HepG2 (cell line): Measurements from ENCODE around the gene CDH22. TPM values are rescaled to one million over a fixed set of nuclear protein-coding genes. Genes with fewer than 3 reads are reported as not detected.

ENCODE experiments used
- ATAC-seq: fragments of 200-7000 bp; cut with Tn5 transposase; 3 replicates; pipeline ENCODE4 v1.9.1; 2020; ENCODE audit warnings: mild to moderate bottlenecking, moderate library complexity
- BruUV-seq: library from RNA; stranded (reverse); fragments of 400-500 nt; replicated peaks from 2 replicates; lab custom pipeline; 2021; lab: Mats Ljungman, UMichigan
- CTCF ChIA-PET: fragments of 300-600 bp; formaldehyde crosslinking; extraction: SDS; loops from one replicate; lab custom pipeline; 2021; ENCODE audit warnings: low total read pairs, inconsistent platforms, low intra/inter-chr PET ratio; lab: Yijun Ruan, JAX
- POLR2A ChIA-PET: fragments of 350-600 bp; sonication (Branson Sonifier 250); formaldehyde crosslinking; loops from one replicate; lab custom pipeline; 2020; ENCODE audit warnings: antibody characterized with exemption, inconsistent platforms; lab: Yijun Ruan, JAX
- DNase-seq: peaks from one replicate; pipeline ENCODE4 v3.0.0-alpha.2; 2015; ENCODE audit warnings: low spot score
- FAIRE-seq: peaks from 3 replicates; lab custom pipeline; 2011; peaks lifted over from hg19 to GRCh38; lab: Jason Lieb, UNC
- H2AFZ ChIP-seq: one replicate; pipeline ENCODE4 v1.6.1; 2011; ENCODE audit warnings: low read length, inconsistent platforms
- H3K27ac ChIP-seq: fragments of 300-600 bp; 3 replicates; pipeline ENCODE4 v1.8.0; 2011; ENCODE audit warnings: mixed run types, mild to moderate bottlenecking, mixed read lengths, low read length, inconsistent platforms; ENCODE audit not compliant: insufficient read depth; ENCODE audit errors: extremely low read length
- H3K27me3 ChIP-seq, 2 experiments: fragments of 200-600 bp in 1 of 2; 2 replicates in 1 of 2; 3 replicates in 1 of 2; pipeline versions ENCODE4 v1.6.0 to v1.8.0; 2011; ENCODE audit warnings: low read length in 2 of 2, mild to moderate bottlenecking in 2 of 2, moderate library complexity in 2 of 2, inconsistent platforms in 1 of 2; ENCODE audit not compliant: insufficient read depth in 2 of 2, control insufficient read depth in 1 of 2
- H3K36me3 ChIP-seq, 2 experiments: fragments of 200-600 bp in 1 of 2; replicated peaks in 1 of 2; 2 replicates in 1 of 2; 3 replicates in 1 of 2; pipeline versions ENCODE4 v1.5.1 to v1.8.0; 2011; ENCODE audit warnings: low read length in 2 of 2, inconsistent platforms in 1 of 2; ENCODE audit not compliant: insufficient read depth in 2 of 2, control insufficient read depth in 1 of 2
- H3K4me1 ChIP-seq: 2 replicates; pipeline ENCODE4 v1.5.1; 2012; ENCODE audit warnings: low read length, inconsistent platforms; ENCODE audit not compliant: insufficient read depth
- H3K4me2 ChIP-seq: 2 replicates; pipeline ENCODE4 v1.6.0; 2011; ENCODE audit warnings: low read depth, low read length, inconsistent platforms
- H3K4me3 ChIP-seq, 3 experiments: fragments of 200-600 bp in 1 of 3; sonication (generic), shearing (Covaris generic) in 1 of 3; replicated peaks in 1 of 3; 2 replicates each; pipeline ENCODE4 v1.5.1; 2011 to 2016; ENCODE audit warnings: low read length in 3 of 3, inconsistent platforms in 2 of 3, low read depth in 2 of 3, mild to moderate bottlenecking in 2 of 3, control low read depth in 1 of 3, mixed read lengths in 1 of 3; ENCODE audit not compliant: insufficient read depth in 1 of 3
- H3K79me2 ChIP-seq: one replicate; pipeline ENCODE4 v1.6.1; 2011; ENCODE audit warnings: low read length, inconsistent platforms; ENCODE audit not compliant: insufficient read depth
- H3K9ac ChIP-seq: 2 replicates; pipeline ENCODE4 v1.6.0; 2011; ENCODE audit warnings: mild to moderate bottlenecking, low read depth, low read length, inconsistent platforms; ENCODE audit not compliant: insufficient read depth
- H3K9me3 ChIP-seq: 2 replicates; pipeline ENCODE4 v1.5.1; 2012; ENCODE audit warnings: mild to moderate bottlenecking, low read length
- H4K20me1 ChIP-seq: 2 replicates; pipeline ENCODE4 v1.6.0; 2011; ENCODE audit warnings: inconsistent platforms, mild to moderate bottlenecking, low read length, moderate library complexity; ENCODE audit not compliant: insufficient read depth
- ADNP ChIP-seq: sonication (generic); formaldehyde crosslinking; IDR thresholded peaks from 2 replicates; pipeline ENCODE4 v1.4.0; 2020; ENCODE audit warnings: missing genetic modification reagents
- AGO2 ChIP-seq: fragments of 200-400 bp; formaldehyde crosslinking; optimal IDR thresholded peaks from 2 replicates; pipeline ENCODE3; 2017; ENCODE audit warnings: mild to moderate bottlenecking, low read depth, low read length, moderate library complexity
- CAMTA2 ChIP-seq: sonication (generic); formaldehyde crosslinking; IDR thresholded peaks from 2 replicates; pipeline ENCODE4 v1.4.0; 2020; ENCODE audit warnings: mild to moderate bottlenecking, missing genetic modification reagents, borderline replicate concordance
- GPN1 ChIP-seq: sonication (generic); formaldehyde crosslinking; IDR thresholded peaks from 2 replicates; pipeline ENCODE4 v1.5.1; 2020; ENCODE audit warnings: missing genetic modification reagents, borderline replicate concordance
- HNF4G ChIP-seq, 2 experiments: sonication (generic) in 1 of 2; formaldehyde crosslinking in 1 of 2; IDR thresholded peaks; 2 replicates each; pipeline versions ENCODE4 v1.4.0 to v1.6.1; 2011 to 2020; ENCODE audit warnings: borderline replicate concordance in 2 of 2, low read depth in 2 of 2, mild to moderate bottlenecking in 2 of 2, low read length in 1 of 2, missing genetic modification reagents in 1 of 2, moderate library complexity in 1 of 2
- HOXD1 ChIP-seq: sonication (generic); formaldehyde crosslinking; IDR thresholded peaks from 2 replicates; pipeline ENCODE4 v1.5.0; 2020; ENCODE audit warnings: missing genetic modification reagents
- RBM39 ChIP-seq: fragments of 200-400 bp; formaldehyde crosslinking; IDR thresholded peaks from one replicate; pipeline ENCODE4 v1.6.1; 2018; ENCODE audit warnings: antibody characterized with exemption, mild to moderate bottlenecking, low read depth, low read length; ENCODE audit not compliant: poor library complexity, severe bottlenecking
- REXO4 ChIP-seq: sonication (generic); formaldehyde crosslinking; IDR thresholded peaks from 2 replicates; pipeline ENCODE4 v1.8.0; 2022; ENCODE audit warnings: missing genetic modification reagents, mild to moderate bottlenecking, borderline replicate concordance
- SALL1 ChIP-seq: sonication (generic); formaldehyde crosslinking; IDR thresholded peaks from 2 replicates; pipeline ENCODE4 v1.8.0; 2022; ENCODE audit warnings: mild to moderate bottlenecking, missing genetic modification reagents
- TAF1 ChIP-seq: sonication (generic); formaldehyde crosslinking; IDR thresholded peaks from 2 replicates; pipeline ENCODE4 v1.4.0; 2020; ENCODE audit warnings: missing genetic modification reagents
- TBX2 ChIP-seq: sonication (generic); formaldehyde crosslinking; IDR thresholded peaks from 2 replicates; pipeline ENCODE4 v1.5.0; 2020; ENCODE audit warnings: missing genetic modification reagents, mild to moderate bottlenecking, borderline replicate concordance
- ZNF33A ChIP-seq: sonication (generic); formaldehyde crosslinking; IDR thresholded peaks from 2 replicates; pipeline ENCODE4 v1.5.1; 2020; ENCODE audit warnings: missing genetic modification reagents, mild to moderate bottlenecking, moderate library complexity, borderline replicate concordance
- ZNF567 ChIP-seq: sonication (generic); formaldehyde crosslinking; IDR thresholded peaks from 2 replicates; pipeline ENCODE4 v1.8.1; 2023; ENCODE audit warnings: mild to moderate bottlenecking, missing genetic modification reagents, borderline replicate concordance
- ZNF788 ChIP-seq: sonication (generic); formaldehyde crosslinking; IDR thresholded peaks from 2 replicates; pipeline ENCODE4 v1.5.0; 2020; ENCODE audit warnings: mild to moderate bottlenecking, missing genetic modification reagents, borderline replicate concordance
- WGBS: methylation state at CpG from one replicate; pipeline ENCODE4 v1.1.6; 2017; ENCODE audit warnings: low lambda C conversion rate; 5-methylcytosine and 5-hydroxymethylcytosine counted together
- in situ Hi-C: cut with HindIII; loops from 2 replicates; pipeline ENCODE4 v1.10.0; 2017; ENCODE audit warnings: low pct_unique_long_range_greater_than_20kb; ENCODE audit not compliant: extremely low pct_ligation_motif_present
- intact Hi-C: fragments of 100-400 bp; cut with micrococcal nuclease; formaldehyde crosslinking; loops from one replicate; pipeline ENCODE4 v1.10.0; 2022; ENCODE audit not compliant: unreplicated experiment
- polyA plus RNA-seq, 8 experiments: library from polyadenylated mRNA; depleted of rRNA in 3 of 8; stranded (reverse) in 7 of 8; unstranded in 1 of 8; fragments of >200 nt; fragmentation: Illumina TruSeq in 4 of 8; extraction: Trizol in 4 of 8; gene quantifications; 2 replicates each; pipeline versions ENCODE4 v1.2.1 to v1.2.3, GENCODE V29; 2011 to 2016; ENCODE audit warnings: low read depth in 4 of 8, missing spikeins in 1 of 8, mixed read lengths in 1 of 8; ENCODE audit not compliant: insufficient read depth in 1 of 8
- total RNA-seq, 5 experiments: library from RNA; depleted of rRNA; stranded (reverse); fragments of >200 nt; fragmentation: Illumina TruSeq; extraction: Trizol; gene quantifications; 2 replicates each; pipeline ENCODE4 v1.2.3, GENCODE V29; 2016; ENCODE audit warnings: low read depth in 1 of 5
- TF ChIP-seq, protein P1 (sequence below): sonication (generic); formaldehyde crosslinking; IDR thresholded peaks from 2 replicates; pipeline ENCODE4 v1.8.0; 2023; ENCODE audit warnings: mild to moderate bottlenecking, missing genetic modification reagents
- TF ChIP-seq, protein P2 (sequence below): sonication (generic); formaldehyde crosslinking; IDR thresholded peaks from 2 replicates; pipeline ENCODE4 v1.5.0; 2020; ENCODE audit warnings: mild to moderate bottlenecking, missing genetic modification reagents, borderline replicate concordance

CDH22 gene
- total and polyA plus RNA-seq, 2 of the 13 experiments (the other 11 are each of a cell fraction or from before 2014, with no cell fraction given): not detected

DNA sequence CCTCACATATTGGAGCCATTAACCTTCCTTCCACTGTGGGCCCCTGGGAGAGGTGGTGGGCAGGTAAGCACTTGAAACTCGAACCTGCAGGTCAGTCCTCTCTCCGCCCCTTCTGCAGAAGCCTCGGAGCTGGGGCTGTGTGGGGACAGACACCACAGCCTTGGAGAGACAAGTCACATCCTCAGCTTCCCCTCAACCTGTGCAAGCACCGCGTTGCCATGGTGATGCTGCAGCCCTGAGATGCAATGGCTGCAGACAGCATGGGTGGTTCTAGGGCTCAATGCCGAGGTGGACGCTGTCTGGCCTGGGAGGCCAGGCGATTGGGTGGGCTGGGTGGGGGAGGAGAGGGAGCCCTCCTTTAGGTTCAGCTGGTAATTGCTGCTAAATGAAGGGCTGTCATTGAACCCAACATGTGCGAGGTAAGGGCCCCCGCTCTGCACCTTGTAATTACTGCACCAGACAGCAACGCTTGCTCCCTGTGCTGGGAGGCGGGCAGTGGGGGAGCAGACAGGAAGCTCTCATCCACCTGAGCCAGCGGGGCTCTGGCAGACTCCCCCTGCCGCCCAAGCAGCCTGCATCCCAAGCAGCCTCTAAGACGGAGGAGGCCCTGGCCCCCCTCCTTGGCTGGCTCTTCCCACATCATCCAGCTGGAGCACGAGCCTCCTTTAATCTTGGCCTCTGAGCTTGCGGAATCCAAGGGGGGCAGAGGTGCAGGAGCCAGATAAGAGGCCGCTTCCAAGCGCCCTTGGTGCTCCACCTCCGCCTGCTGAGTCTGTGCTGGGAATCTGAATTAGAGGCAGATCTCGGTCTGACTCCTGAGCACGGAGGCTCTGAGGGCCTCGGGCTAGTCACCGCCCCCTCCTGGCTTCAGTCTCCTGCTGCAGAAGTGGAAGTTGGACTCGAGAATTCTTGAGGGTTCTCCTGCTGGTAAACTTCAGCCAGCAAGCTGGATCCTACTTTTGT, 39.8 kb upstream of the CDH22 start (continued):
- TF ChIP-seq ZNF567 (CRISPR knock-in tag): no peak
- 0 out of 2 replicates have a peak, but pooled peaks have one; percentile 32 for TF ChIP-seq HOXD1 (CRISPR knock-in tag)
- TF ChIP-seq, protein P1, sequence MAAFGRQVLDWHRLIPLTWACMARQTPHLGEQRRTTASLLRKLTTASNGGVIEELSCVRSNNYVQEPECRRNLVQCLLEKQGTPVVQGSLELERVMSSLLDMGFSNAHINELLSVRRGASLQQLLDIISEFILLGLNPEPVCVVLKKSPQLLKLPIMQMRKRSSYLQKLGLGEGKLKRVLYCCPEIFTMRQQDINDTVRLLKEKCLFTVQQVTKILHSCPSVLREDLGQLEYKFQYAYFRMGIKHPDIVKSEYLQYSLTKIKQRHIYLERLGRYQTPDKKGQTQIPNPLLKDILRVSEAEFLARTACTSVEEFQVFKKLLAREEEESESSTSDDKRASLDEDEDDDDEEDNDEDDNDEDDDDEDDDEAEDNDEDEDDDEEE (CRISPR knock-in tag): peak; percentile 42; the same call in 1 of the 2 replicates
- peak; percentile 28 for TF ChIP-seq RBM39
- peak; percentile 86 for TF ChIP-seq AGO2
- TF ChIP-seq TBX2: 0 out of 2 replicates have a peak, but pooled peaks have one; percentile 36
- 0 out of 2 replicates have a peak, but pooled peaks have one; percentile 12 for TF ChIP-seq ZNF788

DNA sequence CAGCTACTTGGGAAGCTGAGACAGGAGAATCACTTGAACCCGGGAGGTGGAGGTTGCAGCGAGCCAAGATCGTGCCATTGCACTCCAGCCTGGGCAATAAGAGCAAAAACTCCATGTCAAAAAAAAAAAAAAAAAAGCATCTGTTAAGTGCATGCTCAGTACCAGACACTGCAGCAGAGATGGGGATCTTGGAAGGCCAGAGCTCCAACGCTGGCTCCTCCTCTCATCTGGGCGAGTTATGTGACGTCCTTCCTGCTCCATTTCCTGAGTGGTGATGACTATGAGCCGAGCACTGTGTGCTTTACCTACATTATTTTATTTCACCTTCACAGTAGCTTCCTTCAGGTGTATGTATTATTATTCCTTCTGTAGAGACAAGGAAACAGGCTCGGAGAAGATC, 38.5 kb upstream of the CDH22 start:
- in situ Hi-C loops (no loop called here), intact Hi-C loops (no loop called here)
- Histone ChIP-seq H3K9me3 (no peaks in the 10 kb centered on the region), H3K4me1 (peaks cover 41% of the 10 kb centered on the region), H3K36me3 (peaks cover 5 to 8% of the 10 kb centered on the region in 2 experiments; a peak in 3 of 5 replicates), H3K79me2 (no peaks in the 10 kb centered on the region), H3K4me2 (no peak overlapping the region), H4K20me1 (no peaks in the 10 kb centered on the region; the same call in 1 of the 2 replicates), H3K4me3 (no peak overlapping the region), H3K9ac (no peak overlapping the region), H3K27ac (no peak overlapping the region), H3K27me3 (peaks cover 0 to 16% of the 10 kb centered on the region in 2 experiments; a peak in 2 of 5 replicates), H2AFZ (no peak overlapping the region)
- ATAC-seq (no peak), DNase-seq (no peak), FAIRE-seq (no peak)
- TSS peak; percentile 21 for BruUV-seq
- ChIA-PET CTCF (interaction anchor here (3.3 kb wide), 1 partner anchor 40 kb away, joined by 16 read pairs; no protein-coding TSS in a partner anchor), POLR2A (interaction anchor here (0.7 to 4.7 kb wide), 3 partner anchors 12 to 1001 kb away, joined by 3 to 37 read pairs (median 4); no protein-coding TSS in a partner anchor)
- WGBS: 95% methylated on average over 8 of the region's 8 CpGs
- TF ChIP-seq ADNP (CRISPR knock-in tag) (no peak), CAMTA2 (CRISPR knock-in tag) (no peak), REXO4 (CRISPR knock-in tag) (no peak), GPN1 (CRISPR knock-in tag) (no peak), SALL1 (CRISPR knock-in tag) (no peak), HNF4G (IDR thresholded peaks at IDR 0.05; ENCODE audit: borderline replicate concordance, low read depth, low read length) (no peak), HNF4G (CRISPR knock-in tag; IDR thresholded peaks at IDR 0.05; ENCODE audit: borderline replicate concordance, low read depth) (no peak), TAF1 (CRISPR knock-in tag) (no peak), ZNF33A (CRISPR knock-in tag) (no peak)
- TF ChIP-seq, protein P2, sequence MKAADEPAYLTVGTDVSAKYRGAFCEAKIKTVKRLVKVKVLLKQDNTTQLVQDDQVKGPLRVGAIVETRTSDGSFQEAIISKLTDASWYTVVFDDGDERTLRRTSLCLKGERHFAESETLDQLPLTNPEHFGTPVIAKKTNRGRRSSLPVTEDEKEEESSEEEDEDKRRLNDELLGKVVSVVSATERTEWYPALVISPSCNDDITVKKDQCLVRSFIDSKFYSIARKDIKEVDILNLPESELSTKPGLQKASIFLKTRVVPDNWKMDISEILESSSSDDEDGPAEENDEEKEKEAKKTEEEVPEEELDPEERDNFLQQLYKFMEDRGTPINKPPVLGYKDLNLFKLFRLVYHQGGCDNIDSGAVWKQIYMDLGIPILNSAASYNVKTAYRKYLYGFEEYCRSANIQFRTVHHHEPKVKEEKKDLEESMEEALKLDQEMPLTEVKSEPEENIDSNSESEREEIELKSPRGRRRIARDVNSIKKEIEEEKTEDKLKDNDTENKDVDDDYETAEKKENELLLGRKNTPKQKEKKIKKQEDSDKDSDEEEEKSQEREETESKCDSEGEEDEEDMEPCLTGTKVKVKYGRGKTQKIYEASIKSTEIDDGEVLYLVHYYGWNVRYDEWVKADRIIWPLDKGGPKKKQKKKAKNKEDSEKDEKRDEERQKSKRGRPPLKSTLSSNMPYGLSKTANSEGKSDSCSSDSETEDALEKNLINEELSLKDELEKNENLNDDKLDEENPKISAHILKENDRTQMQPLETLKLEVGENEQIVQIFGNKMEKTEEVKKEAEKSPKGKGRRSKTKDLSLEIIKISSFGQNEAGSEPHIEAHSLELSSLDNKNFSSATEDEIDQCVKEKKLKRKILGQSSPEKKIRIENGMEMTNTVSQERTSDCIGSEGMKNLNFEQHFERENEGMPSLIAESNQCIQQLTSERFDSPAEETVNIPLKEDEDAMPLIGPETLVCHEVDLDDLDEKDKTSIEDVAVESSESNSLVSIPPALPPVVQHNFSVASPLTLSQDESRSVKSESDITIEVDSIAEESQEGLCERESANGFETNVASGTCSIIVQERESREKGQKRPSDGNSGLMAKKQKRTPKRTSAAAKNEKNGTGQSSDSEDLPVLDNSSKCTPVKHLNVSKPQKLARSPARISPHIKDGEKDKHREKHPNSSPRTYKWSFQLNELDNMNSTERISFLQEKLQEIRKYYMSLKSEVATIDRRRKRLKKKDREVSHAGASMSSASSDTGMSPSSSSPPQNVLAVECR: no peak
